ENCODE data around the gene TRIM69.

DNA sequence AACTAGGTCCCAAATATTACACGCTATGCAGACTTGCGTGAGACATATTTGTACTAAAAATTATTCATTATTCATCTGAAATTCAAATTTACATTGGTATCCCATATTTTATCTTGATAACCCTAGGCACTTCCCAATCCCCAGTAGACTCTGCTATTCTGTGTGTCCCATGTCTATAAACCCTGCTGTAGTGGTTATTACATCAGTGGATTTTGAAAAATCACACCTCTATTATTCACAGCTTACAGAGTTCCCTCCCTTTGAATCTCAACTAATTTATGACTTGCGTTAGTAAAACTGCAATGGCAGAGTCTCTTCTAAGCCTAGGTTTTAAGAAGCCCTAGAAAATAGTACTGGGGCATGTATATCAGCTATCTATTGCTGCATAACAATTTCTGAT is 54.3 kb downstream of the TRIM69 start:
- TF ChIP-seq, protein P1, sequence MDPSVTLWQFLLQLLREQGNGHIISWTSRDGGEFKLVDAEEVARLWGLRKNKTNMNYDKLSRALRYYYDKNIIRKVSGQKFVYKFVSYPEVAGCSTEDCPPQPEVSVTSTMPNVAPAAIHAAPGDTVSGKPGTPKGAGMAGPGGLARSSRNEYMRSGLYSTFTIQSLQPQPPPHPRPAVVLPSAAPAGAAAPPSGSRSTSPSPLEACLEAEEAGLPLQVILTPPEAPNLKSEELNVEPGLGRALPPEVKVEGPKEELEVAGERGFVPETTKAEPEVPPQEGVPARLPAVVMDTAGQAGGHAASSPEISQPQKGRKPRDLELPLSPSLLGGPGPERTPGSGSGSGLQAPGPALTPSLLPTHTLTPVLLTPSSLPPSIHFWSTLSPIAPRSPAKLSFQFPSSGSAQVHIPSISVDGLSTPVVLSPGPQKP (IDR thresholded peaks at IDR 0.05; ENCODE audit: borderline replicate concordance, low read depth, low read length), result no peak
- TF ChIP-seq MAZ (IDR thresholded peaks at IDR 0.05; ENCODE audit: borderline replicate concordance, low read depth, low read length) (no peak), CTCF (conservative IDR thresholded peaks at IDR 0.05; ENCODE audit: low read depth, low read length) (no peak), POLR2A (IDR thresholded peaks at IDR 0.05; ENCODE audit: low read depth, low read length) (no peak)

Measured in IMR-90 (cell line).